ENCODE data around the gene WDR27. TPM values are rescaled to one million over a fixed set of nuclear protein-coding genes. Genes with fewer than 3 reads are reported as not detected.

The WDR27 gene
- total RNA-seq, 2 donors from 2014 or later = 25.7 to 26.0 TPM

GRCh38 chr6:169566319-169566718, 135.5 kb downstream of the WDR27 start:
- peaks cover 5% of the 10 kb centered on the region for H3K36me3 Mint-ChIP-seq (ENCODE audit: low read depth)
- ATAC-seq = no peak

DNA sequence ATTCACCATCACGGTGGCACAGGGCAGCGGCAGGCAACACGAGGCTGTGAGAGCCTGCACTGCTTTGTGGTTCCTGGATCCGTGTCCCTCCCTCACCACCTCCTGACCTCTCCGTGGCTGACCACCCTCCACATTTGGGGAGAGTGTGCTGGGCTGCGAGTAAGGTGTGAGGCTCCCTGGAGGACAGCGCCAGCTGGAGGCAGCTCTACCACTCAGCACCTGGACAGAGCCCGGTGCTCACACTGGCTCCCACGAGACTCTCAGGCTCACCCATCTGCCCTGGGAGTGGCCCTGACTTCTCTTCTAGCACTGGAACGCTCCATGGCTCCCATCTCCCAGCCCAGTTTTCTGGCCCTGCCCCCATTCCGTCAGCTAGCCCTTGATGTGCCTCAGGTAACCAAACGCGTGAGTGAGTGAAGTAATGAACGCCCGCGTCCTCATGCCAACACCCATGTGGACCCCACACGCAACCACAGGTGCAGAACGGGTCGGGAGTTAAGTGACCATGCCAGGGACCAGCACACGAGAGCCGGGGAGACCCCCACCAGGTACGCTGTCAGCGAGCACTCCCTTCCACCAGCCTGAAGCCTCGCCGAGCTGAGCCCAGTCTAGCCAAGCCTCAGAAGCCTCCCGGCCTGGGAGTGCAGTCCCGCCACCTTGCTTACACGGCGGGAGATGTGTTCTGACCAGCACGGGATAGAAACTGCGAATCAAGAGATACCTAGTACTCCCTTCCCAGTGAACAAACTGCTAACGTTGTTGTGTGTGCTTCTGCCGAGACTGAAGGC, 137.2 kb downstream of the WDR27 start:
- peaks cover 3% of the 10 kb centered on the region for H3K4me1 Mint-ChIP-seq
- H3K9me3 ChIP-seq (ENCODE audit: control insufficient read depth, low read length, poor library complexity, severe bottlenecking) = no peaks in the 10 kb centered on the region
- H3K36me3 Mint-ChIP-seq (ENCODE audit: low read depth) = peaks cover 7% of the 10 kb centered on the region
- H3K4me3 Mint-ChIP-seq = no peak overlapping the region
- H3K27me3 Mint-ChIP-seq = no peaks in the 10 kb centered on the region
- DNase-seq (no peak), ATAC-seq (no peak)
- no peak overlapping the region for H3K27ac Mint-ChIP-seq

More at GRCh38 chr6:169566319-169566718, 135.5 kb downstream of the WDR27 start:
- no peak overlapping the region for H3K4me3 Mint-ChIP-seq
- H3K27me3 Mint-ChIP-seq = no peaks in the 10 kb centered on the region
- no peak overlapping the region for H3K27ac Mint-ChIP-seq
- peaks cover 4% of the 10 kb centered on the region for H3K4me1 Mint-ChIP-seq
- no peaks in the 10 kb centered on the region for H3K9me3 ChIP-seq (ENCODE audit: control insufficient read depth, low read length, poor library complexity, severe bottlenecking)
- no peak for DNase-seq

- Mint-ChIP-seq H3K27ac (no peak overlapping the region), H3K36me3 (ENCODE audit: low read depth) (peaks cover 5% of the 10 kb centered on the region), H3K27me3 (no peaks in the 10 kb centered on the region), H3K4me3 (no peak overlapping the region), H3K4me1 (peaks cover 6% of the 10 kb centered on the region)
- ATAC-seq (no peak), DNase-seq (no peak)
- H3K9me3 ChIP-seq (ENCODE audit: control insufficient read depth, low read length, poor library complexity, severe bottlenecking) = no peaks in the 10 kb centered on the region
These were observed 140.2 kb downstream of the WDR27 start for GRCh38 chr6:169561665-169562064.

GRCh38 chr6:169559592-169559991, 142.2 kb downstream of the WDR27 start:
- no peak overlapping the region for H3K27ac Mint-ChIP-seq
- H3K27me3 Mint-ChIP-seq = no peaks in the 10 kb centered on the region
- H3K4me3 Mint-ChIP-seq = no peak overlapping the region
- H3K36me3 Mint-ChIP-seq (ENCODE audit: low read depth) = peaks cover 7% of the 10 kb centered on the region
- no peak for ATAC-seq
- peaks cover 7% of the 10 kb centered on the region for H3K4me1 Mint-ChIP-seq
- DNase-seq = no peak
- H3K9me3 ChIP-seq (ENCODE audit: control insufficient read depth, low read length, poor library complexity, severe bottlenecking) = no peaks in the 10 kb centered on the region

GRCh38 chr6:169558774-169559441, 142.9 kb downstream of the WDR27 start:
- Mint-ChIP-seq H3K4me1 (peaks cover 7% of the 10 kb centered on the region), H3K27ac (no peak overlapping the region), H3K36me3 (ENCODE audit: low read depth) (peaks cover 7% of the 10 kb centered on the region), H3K4me3 (no peak overlapping the region), H3K27me3 (no peaks in the 10 kb centered on the region)
- no peak for DNase-seq
- no peaks in the 10 kb centered on the region for H3K9me3 ChIP-seq (ENCODE audit: control insufficient read depth, low read length, poor library complexity, severe bottlenecking)
- ATAC-seq = no peak

DNA sequence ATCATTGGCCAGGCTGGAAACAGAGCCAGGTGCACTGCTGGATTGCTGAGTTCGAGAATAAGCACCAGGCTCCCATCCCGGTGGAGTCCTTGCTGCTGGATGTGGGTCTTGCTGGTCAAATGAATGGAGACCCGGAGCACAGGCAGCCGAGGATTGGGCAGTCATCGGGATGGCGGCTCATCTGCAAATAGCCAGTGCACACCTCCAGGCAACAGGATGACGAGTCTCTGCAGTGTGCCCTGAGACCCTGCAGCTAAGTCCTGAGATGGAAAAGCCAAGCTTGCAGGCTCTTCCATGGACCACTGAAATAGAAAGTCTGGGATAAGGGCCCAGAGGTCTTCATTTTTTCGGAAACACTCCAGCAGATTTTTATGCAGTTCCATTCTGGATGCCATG, 143.5 kb downstream of the WDR27 start:
- Mint-ChIP-seq H3K27me3 (no peaks in the 10 kb centered on the region), H3K4me3 (no peak overlapping the region), H3K4me1 (peaks cover 7% of the 10 kb centered on the region), H3K36me3 (ENCODE audit: low read depth) (peaks cover 7% of the 10 kb centered on the region), H3K27ac (no peak overlapping the region)
- ATAC-seq = no peak
- DNase-seq = no peak
- no peaks in the 10 kb centered on the region for H3K9me3 ChIP-seq (ENCODE audit: control insufficient read depth, low read length, poor library complexity, severe bottlenecking)

DNA sequence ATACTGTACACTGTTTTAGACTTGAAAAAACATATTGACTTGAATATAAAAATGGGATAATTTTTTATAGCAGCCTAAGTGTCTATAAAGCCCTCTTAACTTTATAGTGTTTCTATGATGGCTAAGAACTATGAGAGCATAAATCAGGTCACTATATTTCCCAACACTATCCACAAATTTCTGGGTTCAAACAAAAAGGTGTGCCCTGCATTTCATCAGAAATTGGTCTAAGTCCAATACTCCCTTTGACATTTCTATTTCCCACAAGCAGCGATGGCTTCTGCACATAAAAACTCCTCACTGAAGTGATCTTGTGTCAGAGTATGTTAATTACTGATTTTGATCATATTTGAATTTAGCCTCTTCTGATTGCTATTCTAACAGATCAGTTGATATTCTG, 143.9 kb downstream of the WDR27 start:
- peaks cover 7% of the 10 kb centered on the region for H3K36me3 Mint-ChIP-seq (ENCODE audit: low read depth)
- no peaks in the 10 kb centered on the region for H3K27me3 Mint-ChIP-seq
- ATAC-seq (no peak), DNase-seq (no peak)
- H3K9me3 ChIP-seq (ENCODE audit: control insufficient read depth, low read length, poor library complexity, severe bottlenecking) = no peaks in the 10 kb centered on the region
- H3K4me1 Mint-ChIP-seq = peaks cover 7% of the 10 kb centered on the region
- H3K4me3 Mint-ChIP-seq = no peak overlapping the region
- no peak overlapping the region for H3K27ac Mint-ChIP-seq

DNA sequence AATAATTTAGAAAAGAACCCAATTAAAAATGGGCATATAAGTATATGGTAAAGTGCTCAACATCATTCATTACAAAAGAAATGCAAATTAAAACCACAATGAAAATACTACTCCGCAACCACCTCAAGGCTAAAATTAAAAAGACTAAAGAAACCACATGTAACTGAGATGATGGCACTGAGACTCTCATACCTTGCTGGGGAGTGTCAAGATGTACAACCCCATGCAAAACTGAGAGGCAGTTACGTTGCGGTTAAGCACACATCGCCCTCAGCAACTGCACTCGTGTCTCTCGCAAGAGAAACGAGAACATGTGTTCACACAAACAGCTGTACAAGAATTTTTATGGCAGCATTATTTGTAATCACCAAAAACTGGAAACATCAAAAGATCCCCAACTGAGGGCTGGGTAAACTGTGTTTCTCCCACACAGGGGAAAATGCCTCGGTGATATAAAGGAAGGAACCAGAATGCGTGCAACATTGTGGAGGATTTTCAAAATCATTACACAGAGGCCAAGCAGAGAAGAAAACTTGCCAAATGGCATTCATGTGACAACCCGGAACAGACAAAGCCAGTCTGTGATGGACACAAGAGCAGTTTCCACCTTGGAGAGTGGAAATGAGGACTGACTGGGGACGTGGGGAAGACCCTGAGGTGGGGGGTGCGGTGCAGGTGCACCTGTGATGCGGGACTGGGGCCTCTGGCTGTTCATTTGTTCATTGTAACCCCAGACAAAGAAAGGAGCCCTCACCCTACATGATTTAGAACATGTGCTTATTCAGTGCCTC, 144.9 kb downstream of the WDR27 start:
- peak; percentile 71 for ATAC-seq
- peak overlapping the region; percentile 58 for H3K4me3 Mint-ChIP-seq
- peak overlapping the region; percentile 63 for H3K27ac Mint-ChIP-seq
- no peaks in the 10 kb centered on the region for H3K27me3 Mint-ChIP-seq
- peaks cover 6% of the 10 kb centered on the region for H3K36me3 Mint-ChIP-seq (ENCODE audit: low read depth)
- DNase-seq = no peak
- H3K4me1 Mint-ChIP-seq = peaks cover 7% of the 10 kb centered on the region
- H3K9me3 ChIP-seq (ENCODE audit: control insufficient read depth, low read length, poor library complexity, severe bottlenecking) = no peaks in the 10 kb centered on the region

GRCh38 chr6:169555971-169556617, 145.7 kb downstream of the WDR27 start:
- Mint-ChIP-seq H3K36me3 (ENCODE audit: low read depth) (peaks cover 5% of the 10 kb centered on the region), H3K27me3 (no peaks in the 10 kb centered on the region), H3K27ac (no peak overlapping the region), H3K4me1 (peaks cover 7% of the 10 kb centered on the region), H3K4me3 (no peak overlapping the region)
- ATAC-seq (no peak), DNase-seq (no peak)
- no peaks in the 10 kb centered on the region for H3K9me3 ChIP-seq (ENCODE audit: control insufficient read depth, low read length, poor library complexity, severe bottlenecking)

DNA sequence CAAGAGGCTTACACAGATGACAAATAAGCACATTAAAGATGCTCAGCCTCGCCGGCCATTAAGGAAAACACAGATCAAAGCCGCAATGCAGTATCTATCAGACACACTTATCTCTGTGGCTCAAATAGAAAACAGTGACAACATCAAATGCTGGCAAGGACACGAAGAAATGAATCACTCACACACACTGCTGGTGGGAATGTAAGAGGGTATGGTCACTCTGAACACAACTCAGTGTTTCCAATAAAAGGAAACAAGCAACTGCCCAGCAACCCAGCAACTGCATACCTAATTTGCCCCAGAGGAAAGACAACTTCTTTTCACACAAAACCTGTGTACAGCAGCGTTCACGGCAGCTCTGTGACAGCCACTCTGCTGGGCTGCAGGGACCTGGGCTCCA, 155.8 kb downstream of the WDR27 start:
- no peak for DNase-seq
- Mint-ChIP-seq H3K36me3 (ENCODE audit: low read depth) (peaks cover 3% of the 10 kb centered on the region), H3K4me1 (no peaks in the 10 kb centered on the region), H3K27ac (no peak overlapping the region), H3K27me3 (no peaks in the 10 kb centered on the region), H3K4me3 (no peak overlapping the region)
- no peak for ATAC-seq
- no peaks in the 10 kb centered on the region for H3K9me3 ChIP-seq (ENCODE audit: control insufficient read depth, low read length, poor library complexity, severe bottlenecking)

DNA sequence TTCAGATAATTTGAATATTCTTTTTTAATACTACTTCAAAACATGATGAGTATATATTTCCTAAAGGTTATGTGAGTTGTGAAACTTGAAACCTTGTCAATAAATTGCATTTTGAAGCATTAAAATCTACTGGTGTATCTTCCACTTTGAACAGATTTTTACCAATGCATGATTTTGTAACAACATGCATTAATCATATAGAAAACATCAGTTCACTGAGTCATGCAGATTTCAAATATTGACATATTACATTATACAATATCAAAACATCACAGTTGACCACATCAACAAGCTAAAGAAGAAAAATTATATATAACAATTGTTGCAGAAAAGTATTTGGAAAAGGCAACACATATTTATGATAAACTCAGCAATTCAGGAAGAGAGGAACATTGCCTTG, 158.1 kb downstream of the WDR27 start:
- DNase-seq = no peak
- no peak for ATAC-seq
- H3K9me3 ChIP-seq (ENCODE audit: control insufficient read depth, low read length, poor library complexity, severe bottlenecking) = no peaks in the 10 kb centered on the region
- no peak overlapping the region for H3K4me3 Mint-ChIP-seq
- no peak overlapping the region for H3K27ac Mint-ChIP-seq
- no peaks in the 10 kb centered on the region for H3K27me3 Mint-ChIP-seq
- peaks cover 3% of the 10 kb centered on the region for H3K36me3 Mint-ChIP-seq (ENCODE audit: low read depth)
- no peaks in the 10 kb centered on the region for H3K4me1 Mint-ChIP-seq

GRCh38 chr6:169542491-169542890, 159.3 kb downstream of the WDR27 start:
- H3K9me3 ChIP-seq (ENCODE audit: control insufficient read depth, low read length, poor library complexity, severe bottlenecking) = no peaks in the 10 kb centered on the region
- Mint-ChIP-seq H3K27ac (no peak overlapping the region), H3K36me3 (ENCODE audit: low read depth) (peaks cover 1% of the 10 kb centered on the region), H3K4me3 (no peak overlapping the region), H3K4me1 (no peaks in the 10 kb centered on the region), H3K27me3 (no peaks in the 10 kb centered on the region)
- ATAC-seq (no peak), DNase-seq (no peak)
